ENCODE data around the gene ST8SIA6.

- no peak for TF ChIP-seq ZC3H10 (CRISPR knock-in tag; IDR thresholded peaks at IDR 0.05)
- no peak for TF ChIP-seq SNAI2 (CRISPR knock-in tag; IDR thresholded peaks at IDR 0.05)
- no peak for TF ChIP-seq PATZ1 (CRISPR knock-in tag; IDR thresholded peaks at IDR 0.05; ENCODE audit: borderline replicate concordance)
- TF ChIP-seq RARB (CRISPR knock-in tag; IDR thresholded peaks at IDR 0.05): no peak
Observed at GRCh38 chr10:17383801-17384555, 70.4 kb downstream of the ST8SIA6 start.
